HEK293 (cell line): Measurements from ENCODE around the gene NAV2.

Experiments
- CTCF ChIA-PET: fragments of 350-600 bp; formaldehyde crosslinking; extraction: SDS; loops from one replicate; lab custom pipeline; 2021; ENCODE audit warnings: antibody characterized with exemption; lab: Yijun Ruan, JAX
- POLR2A ChIA-PET: fragments of 300-600 bp; formaldehyde crosslinking; extraction: SDS; loops from one replicate; lab custom pipeline; 2020; ENCODE audit warnings: antibody characterized with exemption, inconsistent platforms; lab: Yijun Ruan, JAX
- H3K27ac ChIP-seq: fragments of 200-500 bp; sonication (Bioruptor generic); 2 replicates; pipeline ENCODE4 v1.5.1; 2014; ENCODE audit warnings: low read depth, low read length, control low read depth, inconsistent platforms; ENCODE audit errors: extremely low read depth
- H3K36me3 ChIP-seq, 2 experiments: fragments of 200-500 bp in 1 of 2; sonication (Bioruptor generic) in 1 of 2; 1 replicate in 1 of 2; 2 replicates in 1 of 2; pipeline ENCODE4 v1.5.1; 2014 to 2017; ENCODE audit warnings: inconsistent platforms in 2 of 2, low read length in 2 of 2; ENCODE audit not compliant: control insufficient read depth in 2 of 2, insufficient read depth in 1 of 2
- H3K4me1 ChIP-seq: fragments of 200-500 bp; sonication (Bioruptor generic); 2 replicates; pipeline ENCODE4 v1.5.1; 2014; ENCODE audit warnings: mild to moderate bottlenecking, low read length, inconsistent platforms; ENCODE audit not compliant: control insufficient read depth, insufficient read depth
- H3K4me3 ChIP-seq: 2 replicates; pipeline ENCODE4 v1.5.1; 2011; ENCODE audit warnings: low read depth, mild to moderate bottlenecking, control low read depth, low read length, moderate library complexity
- H3K9me3 ChIP-seq: fragments of 200-500 bp; sonication (Bioruptor generic); 2 replicates; pipeline ENCODE4 v1.5.1; 2014; ENCODE audit warnings: low read depth, low read length, inconsistent platforms; ENCODE audit not compliant: control insufficient read depth, insufficient read depth
- BCL11B ChIP-seq: fragments of 450-650 bp; formaldehyde crosslinking; IDR thresholded peaks from 2 replicates; pipeline ENCODE4 v1.5.1; 2016; ENCODE audit warnings: low read depth, missing biosample characterization, missing genetic modification characterization
- KLF16 ChIP-seq: fragments of 450-650 bp; formaldehyde crosslinking; IDR thresholded peaks from 2 replicates; pipeline ENCODE4 v1.5.1; 2017; ENCODE audit warnings: missing biosample characterization, missing genetic modification characterization
- MZF1 ChIP-seq: fragments of 450-650 bp; formaldehyde crosslinking; IDR thresholded peaks from 2 replicates; pipeline ENCODE4 v1.5.1; 2017; ENCODE audit warnings: missing biosample characterization, missing genetic modification characterization, borderline replicate concordance
- SCRT1 ChIP-seq: fragments of 450-650 bp; formaldehyde crosslinking; IDR thresholded peaks from 2 replicates; pipeline ENCODE4 v1.5.1; 2016; ENCODE audit warnings: missing biosample characterization, missing genetic modification characterization, borderline replicate concordance
- TSHZ1 ChIP-seq: fragments of 450-650 bp; formaldehyde crosslinking; IDR thresholded peaks from 2 replicates; pipeline ENCODE4 v1.5.1; 2016; ENCODE audit warnings: missing biosample characterization, missing genetic modification characterization, borderline replicate concordance
- ZBTB17 ChIP-seq: fragments of 450-650 bp; formaldehyde crosslinking; IDR thresholded peaks from 2 replicates; pipeline ENCODE4 v1.5.1; 2016; ENCODE audit warnings: missing biosample characterization, missing genetic modification characterization
- ZBTB26 ChIP-seq: fragments of 450-650 bp; formaldehyde crosslinking; optimal IDR thresholded peaks from 2 replicates; pipeline ENCODE3; 2016; ENCODE audit warnings: missing biosample characterization, mild to moderate bottlenecking, missing genetic modification characterization
- ZBTB48 ChIP-seq: fragments of 450-650 bp; formaldehyde crosslinking; IDR thresholded peaks from 2 replicates; pipeline ENCODE4 v1.5.1; 2016; ENCODE audit warnings: missing biosample characterization, missing genetic modification characterization
- ZBTB6 ChIP-seq: fragments of 450-650 bp; formaldehyde crosslinking; IDR thresholded peaks from 2 replicates; pipeline ENCODE4 v1.5.1; 2017; ENCODE audit warnings: missing biosample characterization, missing genetic modification characterization
- ZFP41 ChIP-seq: fragments of 450-650 bp; formaldehyde crosslinking; IDR thresholded peaks from 2 replicates; pipeline ENCODE4 v1.5.1; 2016; ENCODE audit warnings: missing biosample characterization, missing genetic modification characterization, borderline replicate concordance
- ZNF133 ChIP-seq: fragments of 450-650 bp; formaldehyde crosslinking; IDR thresholded peaks from 2 replicates; pipeline ENCODE4 v1.5.1; 2016; ENCODE audit warnings: missing biosample characterization, missing genetic modification characterization
- ZNF18 ChIP-seq: fragments of 450-650 bp; formaldehyde crosslinking; IDR thresholded peaks from 2 replicates; pipeline ENCODE4 v1.5.1; 2016; ENCODE audit warnings: missing biosample characterization, missing genetic modification characterization
- ZNF211 ChIP-seq: fragments of 450-650 bp; formaldehyde crosslinking; IDR thresholded peaks from 2 replicates; pipeline ENCODE4 v1.5.1; 2016; ENCODE audit warnings: low read depth, missing biosample characterization, missing genetic modification characterization
- ZNF221 ChIP-seq: fragments of 450-650 bp; formaldehyde crosslinking; IDR thresholded peaks from 2 replicates; pipeline ENCODE4 v1.5.1; 2017; ENCODE audit warnings: missing biosample characterization, missing genetic modification characterization, borderline replicate concordance
- ZNF549 ChIP-seq: fragments of 450-650 bp; IDR thresholded peaks from 2 replicates; pipeline ENCODE4 v1.5.1; 2018; ENCODE audit warnings: missing biosample characterization, missing genetic modification characterization, mild to moderate bottlenecking, inconsistent platforms, moderate library complexity
- ZNF621 ChIP-seq: fragments of 450-650 bp; formaldehyde crosslinking; IDR thresholded peaks from 2 replicates; pipeline ENCODE4 v1.5.1; 2017; ENCODE audit warnings: missing biosample characterization, missing genetic modification characterization
- ZNF843 ChIP-seq: fragments of 450-650 bp; formaldehyde crosslinking; IDR thresholded peaks from 2 replicates; pipeline ENCODE4 v1.5.1; 2016; ENCODE audit warnings: missing biosample characterization, missing genetic modification characterization
- ZSCAN5A ChIP-seq: fragments of 450-650 bp; formaldehyde crosslinking; IDR thresholded peaks from 2 replicates; pipeline ENCODE4 v1.5.1; 2016; ENCODE audit warnings: missing biosample characterization, missing genetic modification characterization

Gene NAV2

GRCh38 chr11:20119315-20119714 lies 406.7 kb downstream of the NAV2 start:
- Histone ChIP-seq H3K27ac (no peak overlapping the region), H3K4me1 (no peaks in the 10 kb centered on the region)
- CTCF ChIA-PET = interaction anchor here (0.7 to 8.6 kb wide), 2 partner anchors 9 to 58 kb away, joined by 3 to 70 read pairs; no protein-coding TSS in a partner anchor
- TF ChIP-seq ZNF133 (tag by site-specific recombination) (no peak), ZNF211 (tag by site-specific recombination) (no peak), ZSCAN5A (no peak), ZBTB17 (tag by site-specific recombination) (no peak), SCRT1 (no peak), BCL11B (tag by site-specific recombination) (no peak), ZNF549 (tag by site-specific recombination) (no peak), ZNF843 (tag by site-specific recombination) (no peak), ZFP41 (tag by site-specific recombination) (no peak), KLF16 (tag by site-specific recombination) (no peak), ZBTB6 (no peak), ZNF18 (tag by site-specific recombination) (no peak), ZNF221 (tag by site-specific recombination) (no peak), ZBTB48 (tag by site-specific recombination) (no peak), TSHZ1 (tag by site-specific recombination) (no peak), ZNF621 (tag by site-specific recombination) (no peak), ZBTB26 (tag by site-specific recombination) (no peak), MZF1 (tag by site-specific recombination) (no peak)
- TF ChIP-seq, all 188 proteins: peak for 0
- Histone ChIP-seq H3K4me3 (no peak overlapping the region), H3K36me3 (peaks cover 0 to 36% of the 10 kb centered on the region in 2 experiments; a peak in 1 of 3 replicates), H3K9me3 (no peaks in the 10 kb centered on the region)
- POLR2A ChIA-PET = no interaction called here
